ENCODE measurements around the gene SEZ6L2. TPM values are rescaled to one million over a fixed set of nuclear protein-coding genes. Genes with fewer than 3 reads are reported as not detected.
"Not testable (repeated sequence)": the region's sequence is repeated elsewhere in the genome, so short reads cannot be mapped to it uniquely, and the experiment has no call there.

SEZ6L2 gene
- total RNA-seq, 3 donors from 2014 or later, result 0.16 to 7.2 (median 5.0) TPM

GRCh38 chr16:29873319-29873718 lies 26.0 kb downstream of the SEZ6L2 start:
- no peak for DNase-seq (ENCODE audit: low spot score in 2 of 2)
- H3K27me3 ChIP-seq, result peaks cover 0 to 13% of the 10 kb centered on the region in 2 donors
- no peak overlapping the region for H3K27ac ChIP-seq
- no peaks in the 10 kb centered on the region for H3K9me3 ChIP-seq
- H3K36me3 ChIP-seq, result no peaks in the 10 kb centered on the region
- H3K4me1 ChIP-seq, result no peaks in the 10 kb centered on the region
- intact Hi-C loops (cut with DNase I; ENCODE audit: low total_unique reads), result no loop called here
- TF ChIP-seq POLR2AphosphoS5 (IDR thresholded peaks at IDR 0.05), result no peak
- TF ChIP-seq, protein P1, sequence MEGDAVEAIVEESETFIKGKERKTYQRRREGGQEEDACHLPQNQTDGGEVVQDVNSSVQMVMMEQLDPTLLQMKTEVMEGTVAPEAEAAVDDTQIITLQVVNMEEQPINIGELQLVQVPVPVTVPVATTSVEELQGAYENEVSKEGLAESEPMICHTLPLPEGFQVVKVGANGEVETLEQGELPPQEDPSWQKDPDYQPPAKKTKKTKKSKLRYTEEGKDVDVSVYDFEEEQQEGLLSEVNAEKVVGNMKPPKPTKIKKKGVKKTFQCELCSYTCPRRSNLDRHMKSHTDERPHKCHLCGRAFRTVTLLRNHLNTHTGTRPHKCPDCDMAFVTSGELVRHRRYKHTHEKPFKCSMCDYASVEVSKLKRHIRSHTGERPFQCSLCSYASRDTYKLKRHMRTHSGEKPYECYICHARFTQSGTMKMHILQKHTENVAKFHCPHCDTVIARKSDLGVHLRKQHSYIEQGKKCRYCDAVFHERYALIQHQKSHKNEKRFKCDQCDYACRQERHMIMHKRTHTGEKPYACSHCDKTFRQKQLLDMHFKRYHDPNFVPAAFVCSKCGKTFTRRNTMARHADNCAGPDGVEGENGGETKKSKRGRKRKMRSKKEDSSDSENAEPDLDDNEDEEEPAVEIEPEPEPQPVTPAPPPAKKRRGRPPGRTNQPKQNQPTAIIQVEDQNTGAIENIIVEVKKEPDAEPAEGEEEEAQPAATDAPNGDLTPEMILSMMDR (IDR thresholded peaks at IDR 0.05), result no peak
- no peak for TF ChIP-seq POLR2A (IDR thresholded peaks at IDR 0.05)
- no peak overlapping the region for H3K4me3 ChIP-seq

- no peaks in the 10 kb centered on the region for H3K9me3 ChIP-seq
- no peaks in the 10 kb centered on the region for H3K4me1 ChIP-seq
- H3K27ac ChIP-seq, result no peak overlapping the region
- H3K4me3 ChIP-seq, result no peak overlapping the region
- intact Hi-C loops (cut with DNase I; ENCODE audit: low total_unique reads), result no loop called here
- H3K36me3 ChIP-seq, result no peaks in the 10 kb centered on the region
- TF ChIP-seq POLR2A (IDR thresholded peaks at IDR 0.05) (no peak), POLR2AphosphoS5 (IDR thresholded peaks at IDR 0.05) (no peak)
- TF ChIP-seq, protein P1 (IDR thresholded peaks at IDR 0.05), result no peak
- peaks cover 0 to 2% of the 10 kb centered on the region in 2 donors for H3K27me3 ChIP-seq
- DNase-seq (ENCODE audit: low spot score in 2 of 2), result no peak
Observed at GRCh38 chr16:29871822-29872546, 27.4 kb downstream of the SEZ6L2 start.

GRCh38 chr16:29869067-29869466 lies 30.3 kb downstream of the SEZ6L2 start:
- H3K4me1 ChIP-seq; H3K9me3 ChIP-seq; H3K27me3 ChIP-seq; H3K36me3 ChIP-seq; H3K4me3 ChIP-seq; H3K27ac ChIP-seq; DNase-seq (ENCODE audit: low spot score in 2 of 2): not testable (repeated sequence)
- intact Hi-C loops (cut with DNase I; ENCODE audit: low total_unique reads), result loop anchor here (10.0 kb wide), 2 partner anchors 64 to 146 kb away; partner anchors contain the start of genes DOC2A and MAZ

DNA sequence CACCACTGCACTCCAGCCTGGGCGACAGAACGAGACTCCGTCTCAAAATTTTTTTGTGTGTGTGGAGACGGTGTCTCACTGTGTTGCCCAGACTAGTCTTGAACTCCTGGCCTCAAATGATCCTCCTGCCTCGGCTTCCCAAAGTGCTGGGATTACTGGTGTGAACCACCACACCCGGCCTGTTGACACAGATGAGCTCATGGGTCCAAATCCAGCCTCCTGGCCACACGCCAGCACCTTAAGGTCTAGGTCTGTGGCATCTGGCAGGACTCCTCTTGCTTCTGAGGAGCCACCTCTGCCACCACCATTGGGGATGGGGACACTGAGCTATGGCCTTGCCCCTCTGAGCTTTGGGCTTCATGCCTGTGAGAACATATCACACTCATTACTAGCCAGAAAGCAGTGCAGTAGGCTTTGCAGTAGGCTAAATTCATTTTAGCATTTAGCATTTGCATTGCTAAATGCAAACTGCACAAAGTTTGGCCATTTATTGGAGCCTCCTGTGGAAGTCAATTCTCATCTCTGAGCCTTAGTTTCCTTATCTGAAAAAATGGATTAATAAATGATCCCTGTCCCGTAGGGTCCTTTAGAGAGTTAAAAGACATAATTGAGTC lies 30.8 kb downstream of the SEZ6L2 start:
- Histone ChIP-seq H3K27ac (no peak overlapping the region), H3K9me3 (no peaks in the 10 kb centered on the region), H3K36me3 (no peaks in the 10 kb centered on the region), H3K27me3 (no peaks in the 10 kb centered on the region), H3K4me3 (no peak overlapping the region), H3K4me1 (no peaks in the 10 kb centered on the region)
- DNase-seq (ENCODE audit: low spot score in 2 of 2), result no peak
- intact Hi-C loops (cut with DNase I; ENCODE audit: low total_unique reads), result loop anchor here (10.0 kb wide), 2 partner anchors 64 to 146 kb away; partner anchors contain the start of genes DOC2A and MAZ
- TF ChIP-seq POLR2AphosphoS5 (IDR thresholded peaks at IDR 0.05) (no peak), POLR2A (IDR thresholded peaks at IDR 0.05) (no peak)
- TF ChIP-seq, protein P1 (IDR thresholded peaks at IDR 0.05), result no peak

- no peaks in the 10 kb centered on the region for H3K27me3 ChIP-seq
- H3K4me1 ChIP-seq, result peaks cover 3 to 10% of the 10 kb centered on the region in 2 donors
- H3K27ac ChIP-seq, result no peak overlapping the region
- no peaks in the 10 kb centered on the region for H3K36me3 ChIP-seq
- no peak for DNase-seq (ENCODE audit: low spot score in 2 of 2)
- H3K4me3 ChIP-seq, result no peak overlapping the region
- H3K9me3 ChIP-seq, result no peaks in the 10 kb centered on the region
- no peak for TF ChIP-seq POLR2A (IDR thresholded peaks at IDR 0.05)
- TF ChIP-seq, protein P1 (IDR thresholded peaks at IDR 0.05), result no peak
- no peak for TF ChIP-seq POLR2AphosphoS5 (IDR thresholded peaks at IDR 0.05)
- intact Hi-C loops (cut with DNase I; ENCODE audit: low total_unique reads), result loop anchor here (10.0 kb wide), 2 partner anchors 59 to 151 kb away; partner anchors contain the start of genes DOC2A and MAZ
Observed at GRCh38 chr16:29864205-29864604, 35.1 kb downstream of the SEZ6L2 start.

All from breast epithelium (tissue), 4 donors.